ENCODE results near the gene SSBP4.

- no peak; the same call in 1 of the 2 replicates for TF ChIP-seq ELF1 (IDR thresholded peaks at IDR 0.05; ENCODE audit: borderline replicate concordance, low read depth)
- TF ChIP-seq, protein P1, sequence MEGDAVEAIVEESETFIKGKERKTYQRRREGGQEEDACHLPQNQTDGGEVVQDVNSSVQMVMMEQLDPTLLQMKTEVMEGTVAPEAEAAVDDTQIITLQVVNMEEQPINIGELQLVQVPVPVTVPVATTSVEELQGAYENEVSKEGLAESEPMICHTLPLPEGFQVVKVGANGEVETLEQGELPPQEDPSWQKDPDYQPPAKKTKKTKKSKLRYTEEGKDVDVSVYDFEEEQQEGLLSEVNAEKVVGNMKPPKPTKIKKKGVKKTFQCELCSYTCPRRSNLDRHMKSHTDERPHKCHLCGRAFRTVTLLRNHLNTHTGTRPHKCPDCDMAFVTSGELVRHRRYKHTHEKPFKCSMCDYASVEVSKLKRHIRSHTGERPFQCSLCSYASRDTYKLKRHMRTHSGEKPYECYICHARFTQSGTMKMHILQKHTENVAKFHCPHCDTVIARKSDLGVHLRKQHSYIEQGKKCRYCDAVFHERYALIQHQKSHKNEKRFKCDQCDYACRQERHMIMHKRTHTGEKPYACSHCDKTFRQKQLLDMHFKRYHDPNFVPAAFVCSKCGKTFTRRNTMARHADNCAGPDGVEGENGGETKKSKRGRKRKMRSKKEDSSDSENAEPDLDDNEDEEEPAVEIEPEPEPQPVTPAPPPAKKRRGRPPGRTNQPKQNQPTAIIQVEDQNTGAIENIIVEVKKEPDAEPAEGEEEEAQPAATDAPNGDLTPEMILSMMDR (IDR thresholded peaks at IDR 0.05 in 2 of 3, conservative IDR thresholded peaks at IDR 0.05 in 1 of 3; ENCODE audit: borderline replicate concordance in 1 of 3, insufficient read depth in 1 of 3, low read depth in 2 of 3, low read length in 2 of 3): no peak
- TF ChIP-seq ZNF274 (IDR thresholded peaks at IDR 0.05; ENCODE audit: low read depth, low read length): no peak
- peak; percentile 1; the same call in 1 of the 2 replicates for TF ChIP-seq EGR1 (IDR thresholded peaks at IDR 0.05; ENCODE audit: low read depth)
- TF ChIP-seq EZH2phosphoT487 (IDR thresholded peaks at IDR 0.05; ENCODE audit: borderline replicate concordance): no peak
- TF ChIP-seq CEBPB (IDR thresholded peaks at IDR 0.05; ENCODE audit: low read depth): peak; percentile 22; the same call in 1 of the 2 replicates
- TF ChIP-seq POLR2AphosphoS5 (IDR thresholded peaks at IDR 0.05; ENCODE audit: low read depth, low read length): peak; percentile 56
- no peak for TF ChIP-seq YY1 (IDR thresholded peaks at IDR 0.05; ENCODE audit: extremely low read depth, insufficient replicate concordance, low read depth, low read length)
These were observed 28.9 kb upstream of the SSBP4 start for GRCh38 chr19:18390065-18390907.

All from HCT116 (cell line).